ENCODE data around the gene PCDHB9. TPM values are rescaled to one million over a fixed set of nuclear protein-coding genes. Genes with fewer than 3 reads are reported as not detected.
"Not testable (repeated sequence)": the region's sequence is repeated elsewhere in the genome, so short reads cannot be mapped to it uniquely, and the experiment has no call there.

The PCDHB9 gene
- total RNA-seq, 1 experiment from 2014 or later = 0.73 TPM

DNA sequence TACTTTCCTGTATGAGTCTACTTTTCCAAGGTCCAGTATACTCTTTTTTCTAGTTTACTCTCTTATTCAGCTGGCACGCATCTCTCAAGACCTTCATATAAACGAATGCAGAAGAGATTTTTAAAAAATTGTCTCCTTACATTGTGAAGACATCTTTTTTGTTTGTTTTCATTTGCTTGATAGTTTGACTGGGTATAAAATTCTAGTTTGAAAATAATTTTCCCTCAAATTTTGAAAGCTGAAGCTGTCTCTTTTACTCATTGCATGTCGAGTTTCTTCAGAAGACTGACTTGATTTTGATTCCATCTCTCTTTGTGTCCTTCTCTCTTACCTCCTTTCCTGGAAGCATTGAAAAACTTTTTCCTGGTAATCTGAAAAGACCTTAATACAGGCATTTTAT, 9.4 kb downstream of the PCDHB9 start:
- DNase-seq = no peak
- ATAC-seq = no peak
- H3K27me3 ChIP-seq (ENCODE audit: low read length) = no peaks in the 10 kb centered on the region
- no peaks in the 10 kb centered on the region for H3K79me2 ChIP-seq (ENCODE audit: low read length)
- H3K9me3 ChIP-seq (ENCODE audit: low read length) = peaks cover 3% of the 10 kb centered on the region; the same call in 1 of the 2 replicates
- no peaks in the 10 kb centered on the region for H3K9me2 ChIP-seq (replicated peaks; ENCODE audit: low read length)
- no peak overlapping the region for H3K27ac ChIP-seq (ENCODE audit: low read length)
- intact Hi-C loops (cut with micrococcal nuclease) = no loop called here
- H4K20me1 ChIP-seq (ENCODE audit: low read length) = no peaks in the 10 kb centered on the region
- BruUV-seq (replicated peaks) = no TSS peak
- TF ChIP-seq EZH2 (IDR thresholded peaks at IDR 0.05; ENCODE audit: low read length, unreplicated experiment) (no peak), EZH2phosphoT487 (IDR thresholded peaks at IDR 0.05; ENCODE audit: borderline replicate concordance, low read length) (no peak)
- TF ChIP-seq, protein P1, sequence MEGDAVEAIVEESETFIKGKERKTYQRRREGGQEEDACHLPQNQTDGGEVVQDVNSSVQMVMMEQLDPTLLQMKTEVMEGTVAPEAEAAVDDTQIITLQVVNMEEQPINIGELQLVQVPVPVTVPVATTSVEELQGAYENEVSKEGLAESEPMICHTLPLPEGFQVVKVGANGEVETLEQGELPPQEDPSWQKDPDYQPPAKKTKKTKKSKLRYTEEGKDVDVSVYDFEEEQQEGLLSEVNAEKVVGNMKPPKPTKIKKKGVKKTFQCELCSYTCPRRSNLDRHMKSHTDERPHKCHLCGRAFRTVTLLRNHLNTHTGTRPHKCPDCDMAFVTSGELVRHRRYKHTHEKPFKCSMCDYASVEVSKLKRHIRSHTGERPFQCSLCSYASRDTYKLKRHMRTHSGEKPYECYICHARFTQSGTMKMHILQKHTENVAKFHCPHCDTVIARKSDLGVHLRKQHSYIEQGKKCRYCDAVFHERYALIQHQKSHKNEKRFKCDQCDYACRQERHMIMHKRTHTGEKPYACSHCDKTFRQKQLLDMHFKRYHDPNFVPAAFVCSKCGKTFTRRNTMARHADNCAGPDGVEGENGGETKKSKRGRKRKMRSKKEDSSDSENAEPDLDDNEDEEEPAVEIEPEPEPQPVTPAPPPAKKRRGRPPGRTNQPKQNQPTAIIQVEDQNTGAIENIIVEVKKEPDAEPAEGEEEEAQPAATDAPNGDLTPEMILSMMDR (conservative IDR thresholded peaks at IDR 0.05; ENCODE audit: low read depth, low read length) = no peak
- H3K4me2 ChIP-seq (ENCODE audit: low read length) = no peak overlapping the region
- H3K36me3 ChIP-seq (ENCODE audit: low read depth, low read length) = no peaks in the 10 kb centered on the region
- H3K4me3 ChIP-seq (ENCODE audit: low read length) = no peak overlapping the region
- H3F3A ChIP-seq (ENCODE audit: low read length, unreplicated experiment) = no peaks in the 10 kb centered on the region
- no peaks in the 10 kb centered on the region for H3K4me1 ChIP-seq (ENCODE audit: insufficient read depth, low read length)
- ChIA-PET CTCF (no interaction called here), POLR2A (ENCODE audit: unreplicated experiment) (no interaction called here)
- H3K9ac ChIP-seq (ENCODE audit: low read length) = no peak overlapping the region
- no peak overlapping the region for H2AFZ ChIP-seq (ENCODE audit: low read length)

DNA sequence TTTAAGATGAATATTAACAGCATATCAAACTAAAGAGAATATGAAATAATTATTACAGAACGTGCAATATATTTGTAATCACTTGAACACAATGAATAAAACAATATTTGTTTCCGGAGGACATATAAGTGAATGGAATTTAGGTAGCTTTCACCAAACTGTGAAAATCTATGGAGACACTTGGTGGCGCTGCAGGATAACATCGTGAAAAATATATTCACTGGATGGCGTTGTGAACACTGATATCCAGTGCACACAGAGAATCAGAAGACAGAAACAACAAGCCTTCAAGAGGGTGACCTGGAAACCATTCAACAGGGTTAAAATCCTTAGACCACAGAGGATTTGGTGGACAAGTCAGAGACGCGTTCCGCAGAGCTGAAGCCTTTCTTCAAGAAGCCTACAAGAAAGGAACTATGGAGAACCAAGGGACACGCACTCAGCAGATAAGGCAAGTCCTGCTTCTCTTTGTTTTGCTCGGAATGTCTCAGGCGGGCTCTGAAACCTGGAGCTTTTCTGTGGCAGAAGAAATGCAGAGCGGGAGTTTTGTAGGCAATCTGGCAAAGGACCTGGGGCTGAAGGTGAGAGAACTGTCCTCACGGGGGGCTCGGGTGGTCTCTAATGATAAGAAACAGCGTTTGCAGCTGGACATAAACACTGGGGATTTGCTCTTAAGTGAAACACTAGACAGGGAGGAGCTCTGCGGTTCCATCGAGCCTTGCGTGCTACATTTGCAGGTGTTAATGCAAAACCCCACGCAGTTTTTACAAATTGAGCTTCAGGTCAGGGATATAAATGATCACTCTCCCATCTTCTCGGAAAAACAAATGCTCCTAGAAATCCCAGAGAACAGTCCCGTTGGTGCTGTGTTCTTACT, 12.6 kb downstream of the PCDHB9 start, which contains the start of gene PCDHB11:
PCDHB11 (plus strand) TSS at position 269 of the 877 bp plus-strand sequence; CDS start at position 417, 148 bp downstream.
- BruUV-seq (replicated peaks) = no TSS peak
- Histone ChIP-seq H2AFZ (ENCODE audit: low read length) (no peak within 1 kb of the TSS; the same call in 1 of the 2 replicates), H3K4me3 (ENCODE audit: low read length) (no peak within 1 kb of the TSS), H3K9ac (ENCODE audit: low read length) (no peak within 1 kb of the TSS), H3K27me3 (ENCODE audit: low read length) (no peaks in the 10 kb centered on the region), H3F3A (ENCODE audit: low read length, unreplicated experiment) (no peaks in the 10 kb centered on the region), H3K36me3 (ENCODE audit: low read depth, low read length) (no peaks in the 10 kb centered on the region), H3K4me2 (ENCODE audit: low read length) (0 out of 2 replicates have a peak within 1 kb of the TSS, but pooled peaks have one; percentile 18), H4K20me1 (ENCODE audit: low read length) (no peaks in the 10 kb centered on the region), H3K79me2 (ENCODE audit: low read length) (no peaks in the 10 kb centered on the region), H3K9me3 (ENCODE audit: low read length) (peaks cover 3% of the 10 kb centered on the region; the same call in 1 of the 2 replicates), H3K27ac (ENCODE audit: low read length) (no peak within 1 kb of the TSS), H3K4me1 (ENCODE audit: insufficient read depth, low read length) (no peaks in the 10 kb centered on the region), H3K9me2 (replicated peaks; ENCODE audit: low read length) (no peaks in the 10 kb centered on the region)
- intact Hi-C loops (cut with micrococcal nuclease) = no loop called here
- ChIA-PET CTCF (interaction anchor here (0.6 kb wide), 1 partner anchor 299 kb away, joined by 4 read pairs; no protein-coding TSS in a partner anchor), POLR2A (ENCODE audit: unreplicated experiment) (no interaction called here)
- DNase-seq = peak; percentile 37
- ATAC-seq = no peak
- TF ChIP-seq, protein P1 (conservative IDR thresholded peaks at IDR 0.05; ENCODE audit: low read depth, low read length) = peak; percentile 45; the same call in 1 of the 2 replicates
- TF ChIP-seq EZH2phosphoT487 (IDR thresholded peaks at IDR 0.05; ENCODE audit: borderline replicate concordance, low read length) (no peak), EZH2 (IDR thresholded peaks at IDR 0.05; ENCODE audit: low read length, unreplicated experiment) (no peak)

DNA sequence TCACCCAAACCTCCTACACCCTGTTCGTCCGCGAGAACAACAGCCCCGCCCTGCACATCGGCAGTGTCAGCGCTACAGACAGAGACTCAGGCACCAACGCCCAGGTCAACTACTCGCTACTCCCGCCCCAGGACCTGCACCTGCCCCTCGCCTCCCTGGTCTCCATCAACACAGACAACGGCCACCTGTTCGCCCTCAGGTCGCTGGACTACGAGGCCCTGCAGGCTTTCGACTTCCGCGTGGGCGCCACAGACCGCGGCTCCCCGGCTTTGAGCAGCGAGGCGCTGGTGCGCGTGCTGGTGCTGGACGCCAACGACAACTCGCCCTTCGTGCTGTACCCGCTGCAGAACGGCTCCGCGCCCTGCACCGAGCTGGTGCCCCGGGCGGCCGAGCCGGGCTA, 14.2 kb downstream of the PCDHB9 start:
- H3K4me3 ChIP-seq (ENCODE audit: low read length); DNase-seq; H3K9me2 ChIP-seq (replicated peaks; ENCODE audit: low read length); POLR2A ChIA-PET (ENCODE audit: unreplicated experiment); H3K27me3 ChIP-seq (ENCODE audit: low read length); H3K9ac ChIP-seq (ENCODE audit: low read length); H2AFZ ChIP-seq (ENCODE audit: low read length); H3K4me2 ChIP-seq (ENCODE audit: low read length); H3K9me3 ChIP-seq (ENCODE audit: low read length); H4K20me1 ChIP-seq (ENCODE audit: low read length); H3F3A ChIP-seq (ENCODE audit: low read length, unreplicated experiment); H3K36me3 ChIP-seq (ENCODE audit: low read depth, low read length); CTCF ChIA-PET; H3K4me1 ChIP-seq (ENCODE audit: insufficient read depth, low read length); H3K79me2 ChIP-seq (ENCODE audit: low read length); BruUV-seq (replicated peaks); intact Hi-C loops (cut with micrococcal nuclease); H3K27ac ChIP-seq (ENCODE audit: low read length); ATAC-seq: not testable (repeated sequence)

DNA sequence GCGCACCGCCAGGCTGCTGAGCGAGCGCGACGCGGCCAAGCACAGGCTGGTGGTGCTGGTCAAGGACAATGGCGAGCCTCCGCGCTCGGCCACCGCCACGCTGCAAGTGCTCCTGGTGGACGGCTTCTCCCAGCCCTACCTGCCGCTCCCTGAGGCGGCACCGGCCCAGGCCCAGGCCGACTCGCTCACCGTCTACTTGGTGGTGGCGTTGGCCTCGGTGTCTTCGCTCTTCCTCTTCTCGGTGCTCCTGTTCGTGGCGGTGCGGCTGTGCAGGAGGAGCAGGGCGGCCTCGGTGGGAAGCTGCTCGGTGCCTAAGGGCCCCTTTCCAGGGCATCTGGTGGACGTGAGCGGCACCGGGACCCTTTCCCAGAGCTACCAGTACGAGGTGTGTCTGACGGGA, 14.7 kb downstream of the PCDHB9 start:
- BruUV-seq (replicated peaks); H3K4me3 ChIP-seq (ENCODE audit: low read length); CTCF ChIA-PET; H3K9me2 ChIP-seq (replicated peaks; ENCODE audit: low read length); H2AFZ ChIP-seq (ENCODE audit: low read length); H3K9ac ChIP-seq (ENCODE audit: low read length); POLR2A ChIA-PET (ENCODE audit: unreplicated experiment); H3K9me3 ChIP-seq (ENCODE audit: low read length); H3K27ac ChIP-seq (ENCODE audit: low read length); DNase-seq; ATAC-seq; H3K27me3 ChIP-seq (ENCODE audit: low read length); H4K20me1 ChIP-seq (ENCODE audit: low read length); H3K4me1 ChIP-seq (ENCODE audit: insufficient read depth, low read length); H3K36me3 ChIP-seq (ENCODE audit: low read depth, low read length); intact Hi-C loops (cut with micrococcal nuclease); H3F3A ChIP-seq (ENCODE audit: low read length, unreplicated experiment); H3K79me2 ChIP-seq (ENCODE audit: low read length); H3K4me2 ChIP-seq (ENCODE audit: low read length): not testable (repeated sequence)

Measured in PC-3 (cell line).